HS-27A (cell line): ENCODE results near the gene RIMBP2.

Source experiments
- DNase-seq: peaks from one replicate; pipeline ENCODE4 v3.0.0-alpha.2; 2012; ENCODE audit warnings: low read depth, missing footprints

RIMBP2 gene

DNA sequence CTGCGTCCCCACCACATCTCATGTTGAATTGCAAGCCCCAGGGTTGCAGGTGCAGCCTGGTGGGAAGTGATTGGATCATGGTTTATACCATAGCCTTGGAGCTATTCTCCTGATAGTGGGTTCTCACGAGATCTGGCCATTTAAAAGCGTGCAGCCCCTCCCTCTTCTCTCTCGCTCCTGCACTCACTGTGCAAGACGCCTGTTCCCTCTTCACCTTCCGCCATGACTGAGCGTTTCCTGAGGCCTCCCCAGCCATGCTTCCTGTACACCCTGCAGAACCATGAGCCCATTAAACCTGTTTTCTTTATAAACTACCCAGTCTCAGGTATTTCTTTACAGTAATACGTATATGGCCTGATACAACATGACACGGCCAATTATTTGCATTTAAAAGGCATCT is 146.6 kb downstream of the RIMBP2 start:
- no peak for DNase-seq

DNA sequence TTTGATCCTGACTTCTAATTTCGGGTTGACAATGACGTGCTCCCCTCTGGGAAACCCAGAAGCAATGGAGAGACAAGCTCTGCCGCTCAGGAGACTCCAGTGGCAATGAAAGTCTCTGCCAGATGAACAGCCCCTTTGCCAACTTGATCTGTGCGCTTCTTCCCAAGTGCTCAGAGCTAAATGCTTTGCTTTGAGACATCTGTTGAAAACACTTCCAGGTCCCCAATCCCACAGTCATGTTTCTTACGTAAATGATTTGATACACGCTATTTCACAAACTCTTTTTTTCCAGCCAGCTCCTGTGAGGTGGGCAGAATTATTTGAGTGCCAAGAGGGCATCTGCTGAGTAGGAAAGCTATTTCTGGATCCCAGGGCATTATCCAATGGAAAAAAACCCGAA is 147.6 kb downstream of the RIMBP2 start:
- DNase-seq: no peak

GRCh38 chr12:130568041-130568440 is 148.1 kb downstream of the RIMBP2 start:
- DNase-seq: no peak

DNA sequence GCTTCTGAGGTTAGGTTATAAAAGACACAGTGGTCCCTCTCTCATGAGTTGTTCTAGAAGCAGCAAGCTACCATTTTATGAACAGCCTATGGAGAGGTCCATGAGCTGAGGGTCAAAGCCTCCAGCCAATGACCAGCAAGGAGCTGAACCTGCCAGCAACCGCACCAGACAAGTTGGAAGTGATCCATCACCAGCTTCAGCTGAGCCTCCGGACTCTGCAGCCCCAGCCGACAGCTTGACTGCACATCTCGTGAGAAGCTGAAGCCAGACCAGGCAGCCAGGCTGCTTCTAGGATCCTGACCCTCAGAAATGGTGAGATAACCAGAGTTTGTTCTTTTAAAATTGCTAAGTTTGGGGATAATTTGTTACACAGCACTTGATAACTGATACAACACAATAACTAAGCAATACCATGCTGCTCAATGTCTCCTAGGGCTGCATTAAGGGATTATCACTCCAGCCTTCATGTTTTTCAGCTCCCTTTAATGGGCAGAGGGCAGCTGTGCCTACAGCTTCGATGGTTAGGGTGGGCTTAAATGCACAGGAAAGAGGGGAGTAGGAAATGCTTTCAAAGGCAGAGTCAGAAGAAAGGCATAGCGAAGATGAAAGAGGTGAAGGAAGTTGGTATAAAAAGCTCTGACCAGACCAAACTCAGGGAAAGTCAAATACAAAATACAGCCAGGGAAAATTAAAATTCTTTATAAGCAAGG is 149.5 kb downstream of the RIMBP2 start:
- DNase-seq: no peak

DNA sequence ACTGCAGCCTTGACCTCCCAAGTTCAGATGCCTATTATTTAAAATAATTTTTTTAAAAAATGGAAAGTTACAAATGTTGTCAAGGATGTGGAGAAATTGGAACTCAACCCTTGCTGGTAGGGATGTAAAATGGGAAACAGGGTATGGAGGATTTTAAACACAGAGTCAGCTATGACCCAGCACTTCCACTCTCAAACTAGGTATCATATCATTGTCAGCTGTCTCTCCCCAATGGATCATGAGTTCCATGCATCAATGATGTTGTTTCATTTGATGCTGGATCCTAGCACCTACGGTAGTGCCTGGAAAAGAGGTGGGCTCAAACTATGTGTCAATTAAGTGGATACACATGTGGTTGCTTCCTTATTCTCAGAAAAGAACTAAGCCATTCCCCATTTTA is 150.9 kb downstream of the RIMBP2 start:
- DNase-seq: no peak

DNA sequence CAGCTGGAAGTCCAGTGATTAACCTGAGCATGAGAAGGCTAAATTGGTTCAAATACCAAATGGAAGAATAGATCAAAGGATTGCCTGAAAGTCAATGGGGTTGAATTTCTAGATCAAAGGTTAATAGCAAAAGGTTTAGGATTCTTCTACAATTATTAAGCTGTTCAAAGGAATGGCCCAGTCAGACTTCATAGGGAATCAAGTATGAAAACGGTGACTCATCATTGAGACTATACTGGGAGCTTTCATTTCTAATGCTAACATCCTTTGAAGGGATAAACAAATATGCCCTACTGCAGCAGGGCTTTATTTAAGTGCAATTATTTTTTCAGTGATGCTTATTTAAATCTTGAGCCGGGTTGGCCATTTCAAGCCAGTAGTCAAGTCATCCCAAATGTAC is 152.8 kb downstream of the RIMBP2 start:
- DNase-seq: no peak

DNA sequence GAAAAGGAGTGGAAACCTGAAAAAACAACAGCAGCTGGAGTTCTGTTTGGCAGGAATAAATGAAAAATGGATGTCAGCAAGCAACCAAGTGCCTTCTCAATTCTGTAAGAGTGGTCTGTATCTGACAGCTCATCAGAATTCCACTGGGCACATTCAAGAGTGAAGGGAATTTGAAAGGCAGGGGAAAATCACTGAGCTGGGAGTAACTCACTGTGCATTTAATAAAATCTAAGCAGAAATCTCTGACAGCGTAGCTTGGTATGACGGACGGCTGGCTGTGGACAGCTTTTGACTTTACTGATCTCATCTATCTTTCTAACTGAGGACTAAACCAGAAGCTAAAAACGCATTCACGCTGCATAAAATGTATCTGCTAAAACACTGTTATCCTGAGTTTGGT is 153.4 kb downstream of the RIMBP2 start:
- no peak for DNase-seq

DNA sequence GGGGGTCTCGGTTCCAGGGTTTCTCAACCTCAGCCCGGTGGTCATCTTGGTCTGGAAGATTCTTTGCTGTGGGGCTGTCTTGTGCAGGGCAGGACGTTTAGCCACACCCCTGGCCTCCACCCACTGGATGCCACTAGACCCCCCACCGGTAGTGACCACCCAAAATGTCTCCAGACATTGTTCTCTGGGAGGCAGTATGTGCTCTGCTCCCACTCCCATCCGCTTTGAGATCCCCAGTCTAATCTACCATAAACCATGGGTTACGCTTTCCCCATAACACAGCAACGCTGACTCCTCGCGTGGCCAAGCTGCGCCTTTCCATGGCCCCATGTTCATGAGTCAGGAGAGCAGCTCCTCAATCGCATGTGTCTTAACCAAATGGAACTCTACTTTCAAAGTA is 155.8 kb downstream of the RIMBP2 start:
- no peak for DNase-seq

DNA sequence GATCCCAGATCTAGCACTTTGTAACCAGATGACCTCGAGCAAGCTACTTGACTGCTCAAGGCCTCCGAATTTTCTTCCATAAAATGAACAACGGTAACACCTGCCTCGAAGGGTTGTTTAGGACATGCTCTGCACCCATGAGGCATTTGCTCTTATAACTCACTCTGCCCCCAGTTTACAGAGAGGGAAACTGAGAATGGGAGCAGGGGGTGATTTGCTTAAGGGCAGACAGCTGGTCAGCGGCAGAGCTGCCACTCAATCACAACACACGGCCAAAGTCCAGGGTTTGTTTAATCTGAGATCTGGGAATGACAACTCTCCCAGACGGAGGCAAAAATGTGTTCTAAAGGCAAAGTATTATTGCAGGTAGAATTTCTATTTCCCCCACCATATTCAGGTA is 156.3 kb downstream of the RIMBP2 start:
- no peak for DNase-seq

DNA sequence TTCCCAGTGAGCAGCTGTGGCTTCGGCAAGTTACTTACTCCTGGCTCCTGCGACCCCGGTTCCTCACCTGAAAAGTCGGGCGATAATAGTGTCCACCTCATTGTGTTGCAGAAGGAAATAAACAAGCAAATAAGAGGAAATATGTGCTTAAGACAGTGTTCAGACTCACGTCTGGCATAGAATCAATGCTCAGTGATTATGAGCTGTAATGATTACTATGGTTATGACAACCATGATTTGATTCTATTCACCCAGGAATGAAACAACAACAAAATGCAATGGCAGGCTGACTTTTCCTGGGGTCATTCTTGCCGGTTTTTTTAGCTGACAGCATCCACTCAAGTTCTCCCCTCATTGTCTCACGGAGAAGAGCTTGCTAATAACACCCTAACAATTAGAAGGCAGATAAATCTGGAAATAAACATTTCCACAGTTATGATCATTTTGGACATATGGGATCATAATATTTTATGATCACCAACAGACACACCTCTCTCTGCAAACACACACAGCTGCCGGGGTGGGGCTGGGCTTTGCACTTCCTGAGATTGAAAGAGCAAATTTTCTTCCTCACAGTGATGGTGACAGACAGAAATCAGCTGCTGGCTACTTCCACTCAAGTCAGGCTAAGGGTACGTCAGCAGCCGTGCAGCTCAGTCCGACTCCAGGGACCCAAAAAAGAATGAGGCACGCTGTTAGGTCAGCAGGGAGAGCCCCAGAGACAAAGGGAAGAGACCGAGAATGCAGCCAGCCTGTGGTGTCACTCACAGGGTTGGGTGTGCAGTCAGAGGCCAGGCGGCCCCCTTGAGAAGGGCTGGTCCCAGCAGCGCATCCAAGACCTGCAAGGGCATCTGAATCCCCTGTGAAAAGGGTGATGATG is 158.0 kb downstream of the RIMBP2 start:
- DNase-seq: no peak

- no peak for DNase-seq
Measured at GRCh38 chr12:130557201-130557600, 158.9 kb downstream of the RIMBP2 start.

DNA sequence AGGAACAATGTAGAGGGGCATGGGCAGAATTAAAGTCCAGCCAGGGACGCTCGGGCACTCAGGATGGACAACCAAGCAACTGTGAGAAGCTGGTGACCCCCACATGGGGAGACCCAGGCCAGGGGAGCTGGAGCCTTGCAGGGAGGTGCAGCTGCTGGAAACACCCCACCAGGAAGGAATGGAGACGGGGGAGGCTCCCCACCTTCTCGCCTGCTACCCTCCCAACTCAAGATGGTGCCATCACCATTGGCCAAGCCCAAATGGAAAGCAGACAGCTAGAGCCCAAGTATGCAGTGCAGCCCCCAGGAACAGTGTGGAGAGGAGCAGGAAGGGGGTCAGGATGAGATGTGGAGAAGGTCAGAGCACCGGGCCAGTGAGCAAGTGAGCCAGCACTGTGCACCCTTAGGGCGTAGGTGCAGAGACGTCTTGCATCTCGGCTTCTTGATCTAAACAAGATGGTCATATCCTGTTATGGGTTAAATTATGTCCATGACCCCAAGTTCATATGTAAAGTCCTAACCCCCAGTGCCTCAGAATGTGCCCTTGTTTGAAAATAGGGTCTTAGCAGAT is 159.5 kb downstream of the RIMBP2 start:
- no peak for DNase-seq

GRCh38 chr12:130555628-130556485 is 160.2 kb downstream of the RIMBP2 start:
- DNase-seq: no peak

- no peak for DNase-seq
Measured at GRCh38 chr12:130555221-130555620, 160.9 kb downstream of the RIMBP2 start.

DNA sequence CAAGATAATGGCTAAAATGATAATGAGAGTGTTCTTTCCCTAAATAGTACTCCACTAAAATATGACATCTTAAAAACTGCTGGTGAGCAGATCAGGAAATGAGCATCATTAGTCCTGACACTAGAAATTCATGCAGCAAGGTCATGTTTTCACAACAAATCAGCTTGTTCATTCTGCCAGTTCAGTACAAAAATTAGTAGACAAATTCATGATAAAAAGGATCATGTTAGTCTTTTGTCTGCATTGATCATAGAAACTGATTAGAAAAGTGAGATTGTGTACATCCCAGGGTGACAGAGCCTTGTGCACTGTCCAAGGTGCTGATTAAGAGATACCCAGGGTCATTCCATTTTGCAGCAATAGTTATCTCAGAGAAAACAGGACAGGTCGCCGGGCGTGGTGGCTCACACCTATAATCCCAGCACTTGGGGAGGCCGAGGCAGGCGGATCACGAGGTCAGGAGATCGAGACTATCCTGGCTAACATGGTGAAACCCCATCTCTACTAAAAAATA is 163.6 kb downstream of the RIMBP2 start:
- no peak for DNase-seq

- no peak for DNase-seq
Measured at GRCh38 chr12:130549361-130549760, 166.7 kb downstream of the RIMBP2 start.

GRCh38 chr12:130547480-130548155 is 168.5 kb downstream of the RIMBP2 start:
- DNase-seq: no peak

DNA sequence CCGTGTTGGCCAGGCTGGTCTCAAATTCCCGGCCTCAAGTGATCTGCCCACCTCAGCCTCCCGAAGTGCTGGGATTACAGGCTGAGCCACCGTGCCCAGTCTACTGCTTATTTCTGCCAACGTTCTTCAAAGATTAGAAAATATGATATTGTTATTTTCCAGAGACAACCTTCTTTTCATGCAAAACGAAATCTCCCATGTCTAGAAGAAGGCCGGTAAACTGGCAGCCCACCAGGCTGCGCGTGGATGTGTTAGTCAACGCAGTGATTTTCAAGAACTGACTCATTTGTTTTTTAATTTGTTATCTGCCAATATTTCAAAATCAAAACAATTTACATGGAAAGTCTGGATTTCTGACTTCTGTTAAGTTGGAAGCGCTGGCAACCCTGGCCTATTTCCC is 169.6 kb downstream of the RIMBP2 start:
- DNase-seq: no peak

DNA sequence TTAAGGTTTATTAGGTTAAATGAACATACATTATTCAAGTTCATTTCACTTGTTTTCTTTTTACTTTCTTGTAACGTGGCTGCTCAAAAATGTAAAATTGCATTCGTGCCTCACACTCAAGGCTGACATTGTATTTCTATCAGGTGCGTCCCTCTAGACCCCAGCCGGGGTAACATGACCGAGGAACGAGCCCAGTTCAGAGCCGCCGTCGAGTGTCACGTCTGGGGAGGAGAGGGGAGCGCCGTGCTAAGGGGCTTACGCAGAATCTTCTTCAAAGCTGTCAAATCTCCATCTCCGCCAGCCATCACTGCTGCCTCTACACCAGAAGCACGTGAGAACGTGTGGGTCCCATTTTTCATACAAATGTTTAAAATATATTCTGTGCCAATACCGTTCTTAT is 170.6 kb downstream of the RIMBP2 start:
- no peak for DNase-seq

GRCh38 chr12:130540376-130540775 is 175.7 kb downstream of the RIMBP2 start:
- DNase-seq: no peak

- no peak for DNase-seq
Measured at GRCh38 chr12:130538343-130539095, 177.6 kb downstream of the RIMBP2 start.
